Vagina (tissue), 2 donors: ENCODE measurements around the gene KBTBD8.

ENCODE experiments used
- POLR2AphosphoS5 ChIP-seq, 2 donors: sonication (generic); formaldehyde crosslinking; IDR thresholded peaks; one replicate each; pipeline ENCODE4 v1.9.0; 2017; ENCODE audit warnings: antibody characterized with exemption in 2 of 2, mild to moderate bottlenecking in 2 of 2, low read depth in 1 of 2; ENCODE audit not compliant: insufficient read depth in 1 of 2
- TF ChIP-seq, protein P1 (sequence below), 3 experiments: fragments of 450-650 bp in 2 of 3; fragments of 200-600 bp in 1 of 3; sonication (generic) in 1 of 3; IDR thresholded peaks; one replicate each; pipeline ENCODE4 v1.5.1; 2017 to 2019; ENCODE audit warnings: antibody characterized with exemption in 3 of 3, mild to moderate bottlenecking in 2 of 3, moderate library complexity in 2 of 3

DNA sequence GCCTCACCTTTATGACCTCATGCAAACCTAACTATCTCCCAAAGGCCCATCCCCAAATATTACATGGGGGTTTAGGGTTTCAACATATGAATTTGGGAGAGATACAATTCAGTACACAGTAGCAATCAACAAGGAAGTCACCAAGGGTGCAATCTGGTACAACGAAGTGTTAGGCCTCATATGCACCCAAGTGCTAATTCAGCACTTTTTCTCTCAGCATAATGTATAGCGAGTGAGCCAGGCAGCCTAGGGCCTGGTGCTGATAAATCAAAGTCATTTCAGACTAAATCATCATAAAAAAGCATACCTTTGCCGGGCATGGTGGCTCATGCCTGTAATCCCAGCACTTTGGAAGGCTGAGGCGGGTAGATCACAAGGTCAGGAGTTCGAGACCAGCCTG, 11.7 kb upstream of the KBTBD8 start:
- TF ChIP-seq POLR2AphosphoS5 (IDR thresholded peaks at IDR 0.05; ENCODE audit: insufficient read depth in 1 of 2, low read depth in 1 of 2): no peak
- TF ChIP-seq, protein P1, sequence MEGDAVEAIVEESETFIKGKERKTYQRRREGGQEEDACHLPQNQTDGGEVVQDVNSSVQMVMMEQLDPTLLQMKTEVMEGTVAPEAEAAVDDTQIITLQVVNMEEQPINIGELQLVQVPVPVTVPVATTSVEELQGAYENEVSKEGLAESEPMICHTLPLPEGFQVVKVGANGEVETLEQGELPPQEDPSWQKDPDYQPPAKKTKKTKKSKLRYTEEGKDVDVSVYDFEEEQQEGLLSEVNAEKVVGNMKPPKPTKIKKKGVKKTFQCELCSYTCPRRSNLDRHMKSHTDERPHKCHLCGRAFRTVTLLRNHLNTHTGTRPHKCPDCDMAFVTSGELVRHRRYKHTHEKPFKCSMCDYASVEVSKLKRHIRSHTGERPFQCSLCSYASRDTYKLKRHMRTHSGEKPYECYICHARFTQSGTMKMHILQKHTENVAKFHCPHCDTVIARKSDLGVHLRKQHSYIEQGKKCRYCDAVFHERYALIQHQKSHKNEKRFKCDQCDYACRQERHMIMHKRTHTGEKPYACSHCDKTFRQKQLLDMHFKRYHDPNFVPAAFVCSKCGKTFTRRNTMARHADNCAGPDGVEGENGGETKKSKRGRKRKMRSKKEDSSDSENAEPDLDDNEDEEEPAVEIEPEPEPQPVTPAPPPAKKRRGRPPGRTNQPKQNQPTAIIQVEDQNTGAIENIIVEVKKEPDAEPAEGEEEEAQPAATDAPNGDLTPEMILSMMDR (IDR thresholded peaks at IDR 0.05): no peak
